Mesenchymal stem cell (in vitro differentiated cells and primary cell): ENCODE data around the gene TMEM222.
A peak's percentile ranks its signal among the peaks of the same experiment; 100 is the strongest.

Source experiments
- DNase-seq: peaks from one replicate; pipeline ENCODE4 v3.0.0-alpha.2; 2013
- H2AFZ ChIP-seq: one replicate; pipeline ENCODE4 v1.6.1; 2013; ENCODE audit warnings: low read depth, mild to moderate bottlenecking, control low read depth, inconsistent platforms, low read length, moderate library complexity
- H2AK5ac ChIP-seq: 2 replicates; pipeline ENCODE4 v1.6.1; 2013; ENCODE audit warnings: low read length, moderate library complexity, mild to moderate bottlenecking, inconsistent platforms; ENCODE audit not compliant: severe bottlenecking
- H2BK120ac ChIP-seq: one replicate; pipeline ENCODE4 v1.6.1; 2013; ENCODE audit warnings: low read depth, mild to moderate bottlenecking, inconsistent platforms, low read length, moderate library complexity
- H2BK12ac ChIP-seq, 2 experiments: one replicate each; pipeline ENCODE4 v1.6.1; 2013; ENCODE audit warnings: inconsistent platforms in 2 of 2, low read length in 2 of 2, mild to moderate bottlenecking in 2 of 2, moderate library complexity in 2 of 2, control low read depth in 1 of 2
- H2BK15ac ChIP-seq: one replicate; pipeline ENCODE4 v1.6.1; 2013; ENCODE audit warnings: mild to moderate bottlenecking, low read depth, inconsistent platforms; ENCODE audit not compliant: poor library complexity, severe bottlenecking
- H2BK5ac ChIP-seq: 2 replicates; pipeline ENCODE4 v1.6.1; 2013; ENCODE audit warnings: low read depth, mild to moderate bottlenecking, low read length, control low read depth, inconsistent platforms; ENCODE audit not compliant: poor library complexity, severe bottlenecking
- H3K14ac ChIP-seq, 2 experiments: one replicate each; pipeline ENCODE4 v1.6.1; 2013; ENCODE audit warnings: inconsistent platforms in 2 of 2, low read length in 2 of 2, control low read depth in 1 of 2, mild to moderate bottlenecking in 1 of 2, moderate library complexity in 1 of 2
- H3K18ac ChIP-seq, 2 experiments: one replicate each; pipeline ENCODE4 v1.6.1; 2013; ENCODE audit warnings: inconsistent platforms in 2 of 2, low read length in 2 of 2, control low read depth in 1 of 2, low read depth in 1 of 2, mild to moderate bottlenecking in 1 of 2
- H3K23ac ChIP-seq, 2 experiments: one replicate each; pipeline ENCODE4 v1.6.1; 2013; ENCODE audit warnings: inconsistent platforms in 2 of 2, low read length in 2 of 2, mild to moderate bottlenecking in 2 of 2, moderate library complexity in 2 of 2, control low read depth in 1 of 2
- H3K27ac ChIP-seq: 2 replicates; pipeline ENCODE4 v1.5.1; 2013; ENCODE audit warnings: mild to moderate bottlenecking, moderate library complexity, low read length, control low read depth, inconsistent platforms; ENCODE audit not compliant: poor library complexity, severe bottlenecking
- H3K27me3 ChIP-seq, 2 experiments: 2 replicates each; pipeline versions ENCODE4 v1.6.1 to v1.7.0; 2013; ENCODE audit warnings: low read length in 2 of 2, mild to moderate bottlenecking in 2 of 2, moderate library complexity in 2 of 2, control low read depth in 1 of 2, inconsistent platforms in 1 of 2; ENCODE audit not compliant: control insufficient read depth in 1 of 2, insufficient read depth in 1 of 2
- H3K36me3 ChIP-seq, 2 experiments: 2 replicates each; pipeline versions ENCODE4 v1.6.1 to v1.7.0; 2013; ENCODE audit warnings: low read length in 2 of 2, control low read depth in 1 of 2, inconsistent platforms in 1 of 2, low read depth in 1 of 2, mild to moderate bottlenecking in 1 of 2; ENCODE audit not compliant: insufficient read depth in 2 of 2, control insufficient read depth in 1 of 2
- H3K4ac ChIP-seq, 2 experiments: one replicate each; pipeline ENCODE4 v1.6.1; 2013; ENCODE audit warnings: inconsistent platforms in 2 of 2, low read length in 2 of 2, mild to moderate bottlenecking in 2 of 2, moderate library complexity in 2 of 2, control low read depth in 1 of 2, low read depth in 1 of 2
- H3K4me1 ChIP-seq: 2 replicates; pipeline ENCODE4 v1.6.1; 2013; ENCODE audit warnings: low read depth, low read length, control low read depth; ENCODE audit not compliant: control insufficient read depth, insufficient read depth
- H3K4me2 ChIP-seq: 2 replicates; pipeline ENCODE4 v1.6.1; 2013; ENCODE audit warnings: low read length, mild to moderate bottlenecking, inconsistent platforms; ENCODE audit not compliant: poor library complexity, severe bottlenecking
- H3K4me3 ChIP-seq, 2 experiments: 2 replicates each; pipeline versions ENCODE4 v1.5.1 to v1.7.0; 2013; ENCODE audit warnings: low read length in 2 of 2, mild to moderate bottlenecking in 2 of 2, control low read depth in 1 of 2, low read depth in 1 of 2; ENCODE audit not compliant: insufficient read depth in 1 of 2
- H3K79me1 ChIP-seq: replicated peaks from 2 replicates; pipeline ENCODE4 v1.6.1; 2013; ENCODE audit warnings: mild to moderate bottlenecking, control low read depth, low read length, inconsistent platforms; ENCODE audit not compliant: poor library complexity, severe bottlenecking
- H3K9ac ChIP-seq: 2 replicates; pipeline ENCODE4 v1.7.0; 2013; ENCODE audit warnings: mild to moderate bottlenecking, low read length, moderate library complexity
- H3K9me3 ChIP-seq: 2 replicates; pipeline ENCODE4 v1.7.0; 2013; ENCODE audit warnings: mild to moderate bottlenecking, low read length; ENCODE audit not compliant: control insufficient read depth
- H4K8ac ChIP-seq: one replicate; pipeline ENCODE4 v1.6.1; 2013; ENCODE audit warnings: inconsistent platforms, mild to moderate bottlenecking, low read length, moderate library complexity
- H4K91ac ChIP-seq: one replicate; pipeline ENCODE4 v1.6.1; 2013; ENCODE audit warnings: mild to moderate bottlenecking, low read length, inconsistent platforms
- WGBS: methylation state at CpG from one replicate; pipeline ENCODE4 v1.1.7; 2013; ENCODE audit warnings: mixed read lengths; 5-methylcytosine and 5-hydroxymethylcytosine counted together

The TMEM222 gene

GRCh38 chr1:27290581-27290980 is 31.4 kb upstream of the TMEM222 start:
- H4K91ac ChIP-seq: no peak overlapping the region
- peaks cover 2% of the 10 kb centered on the region for H3K4me1 ChIP-seq
- no peak overlapping the region for H2BK12ac ChIP-seq
- no peak overlapping the region for H3K18ac ChIP-seq
- H2BK120ac ChIP-seq: no peak overlapping the region
- H3K14ac ChIP-seq: no peak overlapping the region
- no peaks in the 10 kb centered on the region for H3K27me3 ChIP-seq
- no peak overlapping the region for H3K9ac ChIP-seq
- H3K4me2 ChIP-seq: no peak overlapping the region
- WGBS: 94% methylated on average over 3 of the region's 3 CpGs
- H2AK5ac ChIP-seq: no peak overlapping the region
- DNase-seq: no peak
- H3K23ac ChIP-seq: no peak overlapping the region
- no peak overlapping the region for H4K8ac ChIP-seq
- no peaks in the 10 kb centered on the region for H3K9me3 ChIP-seq
- H3K79me1 ChIP-seq: no peaks in the 10 kb centered on the region
- no peak overlapping the region for H3K27ac ChIP-seq
- H2BK5ac ChIP-seq: no peak overlapping the region
- H2AFZ ChIP-seq: no peak overlapping the region
- H3K36me3 ChIP-seq: peaks cover 24 to 51% of the 10 kb centered on the region in 2 experiments
- H3K4ac ChIP-seq: no peak overlapping the region
- no peak overlapping the region for H2BK15ac ChIP-seq
- H3K4me3 ChIP-seq: no peak overlapping the region

- Histone ChIP-seq H3K79me1 (no peaks in the 10 kb centered on the region), H4K8ac (no peak overlapping the region), H3K4me2 (no peak overlapping the region), H2BK5ac (no peak overlapping the region), H3K27ac (no peak overlapping the region), H3K23ac (no peak overlapping the region), H3K4ac (no peak overlapping the region), H3K4me3 (no peak overlapping the region), H3K9ac (no peak overlapping the region), H2AK5ac (no peak overlapping the region), H3K4me1 (peaks cover 6% of the 10 kb centered on the region), H3K9me3 (no peaks in the 10 kb centered on the region), H2AFZ (peak overlapping the region; percentile 10), H4K91ac (no peak overlapping the region), H3K27me3 (no peaks in the 10 kb centered on the region), H3K18ac (no peak overlapping the region), H2BK12ac (no peak overlapping the region), H3K14ac (no peak overlapping the region), H2BK120ac (no peak overlapping the region), H2BK15ac (no peak overlapping the region), H3K36me3 (peaks cover 29 to 62% of the 10 kb centered on the region in 2 experiments)
- peak; percentile 22 for DNase-seq
- WGBS: 86% methylated on average over 5 of the region's 5 CpGs
These were observed 29.9 kb upstream of the TMEM222 start for GRCh38 chr1:27292106-27292505.

GRCh38 chr1:27293915-27294314 is 28.0 kb upstream of the TMEM222 start:
- H3K23ac ChIP-seq: no peak overlapping the region
- WGBS: 98% methylated on average over 8 of the region's 8 CpGs

GRCh38 chr1:27296773-27297291 is 25.1 kb upstream of the TMEM222 start:
- H2BK12ac ChIP-seq: peak overlapping the region; percentile 51 to 93
- H3K9ac ChIP-seq: peak overlapping the region; percentile 6
- H3K27me3 ChIP-seq: no peaks in the 10 kb centered on the region
- peak overlapping the region; percentile 48 for H4K91ac ChIP-seq
- peak overlapping the region; percentile 97 for H2AK5ac ChIP-seq
- WGBS: 39% methylated on average over 10 of the region's 10 CpGs
- H3K4ac ChIP-seq: peak overlapping the region; percentile 40 to 85
- H3K9me3 ChIP-seq: no peaks in the 10 kb centered on the region
- no peak overlapping the region for H3K27ac ChIP-seq
- H2BK120ac ChIP-seq: no peak overlapping the region
- H4K8ac ChIP-seq: peak overlapping the region; percentile 5
- peaks cover 39% of the 10 kb centered on the region for H3K4me1 ChIP-seq
- peaks cover 29 to 61% of the 10 kb centered on the region in 2 experiments for H3K36me3 ChIP-seq
- H3K79me1 ChIP-seq: no peaks in the 10 kb centered on the region
- peak; percentile 68 for DNase-seq
- H3K4me3 ChIP-seq: no peak overlapping the region
- H3K18ac ChIP-seq: peak overlapping the region; percentile 46 to 76
- H2BK15ac ChIP-seq: peak overlapping the region; percentile 82
- no peak overlapping the region for H2BK5ac ChIP-seq
- H3K4me2 ChIP-seq: no peak overlapping the region
- H3K14ac ChIP-seq: peak overlapping the region in 1 of 2 experiments; percentile 35
- H3K23ac ChIP-seq: no peak overlapping the region
- H2AFZ ChIP-seq: no peak overlapping the region

More at GRCh38 chr1:27293915-27294314, 28.0 kb upstream of the TMEM222 start:
- H2BK5ac ChIP-seq: no peak overlapping the region
- no peaks in the 10 kb centered on the region for H3K79me1 ChIP-seq
- H2BK120ac ChIP-seq: no peak overlapping the region
- H3K27ac ChIP-seq: no peak overlapping the region
- H3K9me3 ChIP-seq: no peaks in the 10 kb centered on the region
- peaks cover 34 to 68% of the 10 kb centered on the region in 2 experiments for H3K36me3 ChIP-seq
- H3K27me3 ChIP-seq: no peaks in the 10 kb centered on the region
- H2BK12ac ChIP-seq: no peak overlapping the region
- H3K4me2 ChIP-seq: no peak overlapping the region
- H3K18ac ChIP-seq: no peak overlapping the region
- H2AK5ac ChIP-seq: no peak overlapping the region
- no peak overlapping the region for H3K9ac ChIP-seq
- no peak overlapping the region for H2AFZ ChIP-seq
- H4K8ac ChIP-seq: no peak overlapping the region
- no peak for DNase-seq
- no peak overlapping the region for H3K14ac ChIP-seq
- H3K4ac ChIP-seq: no peak overlapping the region
- H3K4me3 ChIP-seq: no peak overlapping the region
- H2BK15ac ChIP-seq: no peak overlapping the region
- H3K4me1 ChIP-seq: peaks cover 15% of the 10 kb centered on the region
- H4K91ac ChIP-seq: no peak overlapping the region
